ENCODE data around the gene KCNIP4. TPM values are rescaled to one million over a fixed set of nuclear protein-coding genes. Genes with fewer than 3 reads are reported as not detected.
"Not testable (repeated sequence)": the region's sequence is repeated elsewhere in the genome, so short reads cannot be mapped to it uniquely, and the experiment has no call there.

Gene KCNIP4
- total RNA-seq, 4 donors from 2014 or later: 0.19 to 0.50 (median 0.34) TPM; not detected in 1

DNA sequence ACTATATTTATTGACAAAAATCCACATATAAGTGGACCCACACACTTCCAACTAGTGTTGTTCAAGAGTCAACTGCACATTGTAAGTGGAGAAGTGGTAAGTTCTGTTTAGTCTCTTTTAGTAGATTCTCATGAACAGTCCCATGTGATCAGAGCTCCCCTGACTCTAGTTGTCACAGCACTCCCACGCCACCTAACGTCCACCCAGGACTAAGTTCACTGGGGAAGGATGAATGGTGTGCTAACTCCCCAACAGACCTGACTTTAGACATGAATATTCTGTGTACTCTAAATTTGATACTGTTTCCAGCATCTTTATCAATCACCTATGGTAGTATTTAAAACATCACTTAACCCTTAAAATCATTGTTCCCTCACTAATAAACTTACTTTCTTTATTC is 1188.5 kb downstream of the KCNIP4 start:
- Histone ChIP-seq H3K27ac (replicated peaks in 1 of 4) (no peak overlapping the region), H3K4me1 (no peaks in the 10 kb centered on the region), H3K27me3 (no peaks in the 10 kb centered on the region), H3K9me3 (no peaks in the 10 kb centered on the region), H3K36me3 (no peaks in the 10 kb centered on the region), H3K4me3 (no peak overlapping the region)
- 96% methylated on average over 2 of the region's 2 CpGs for WGBS
- intact Hi-C loops (cut with DNase I): no loop called here
- no peak for DNase-seq (ENCODE audit: extremely low spot score)
- TF ChIP-seq POLR2A (IDR thresholded peaks at IDR 0.05; ENCODE audit: low read depth) (no peak), EP300 (IDR thresholded peaks at IDR 0.05) (no peak), POLR2AphosphoS5 (IDR thresholded peaks at IDR 0.05) (no peak)
- TF ChIP-seq, protein P1, sequence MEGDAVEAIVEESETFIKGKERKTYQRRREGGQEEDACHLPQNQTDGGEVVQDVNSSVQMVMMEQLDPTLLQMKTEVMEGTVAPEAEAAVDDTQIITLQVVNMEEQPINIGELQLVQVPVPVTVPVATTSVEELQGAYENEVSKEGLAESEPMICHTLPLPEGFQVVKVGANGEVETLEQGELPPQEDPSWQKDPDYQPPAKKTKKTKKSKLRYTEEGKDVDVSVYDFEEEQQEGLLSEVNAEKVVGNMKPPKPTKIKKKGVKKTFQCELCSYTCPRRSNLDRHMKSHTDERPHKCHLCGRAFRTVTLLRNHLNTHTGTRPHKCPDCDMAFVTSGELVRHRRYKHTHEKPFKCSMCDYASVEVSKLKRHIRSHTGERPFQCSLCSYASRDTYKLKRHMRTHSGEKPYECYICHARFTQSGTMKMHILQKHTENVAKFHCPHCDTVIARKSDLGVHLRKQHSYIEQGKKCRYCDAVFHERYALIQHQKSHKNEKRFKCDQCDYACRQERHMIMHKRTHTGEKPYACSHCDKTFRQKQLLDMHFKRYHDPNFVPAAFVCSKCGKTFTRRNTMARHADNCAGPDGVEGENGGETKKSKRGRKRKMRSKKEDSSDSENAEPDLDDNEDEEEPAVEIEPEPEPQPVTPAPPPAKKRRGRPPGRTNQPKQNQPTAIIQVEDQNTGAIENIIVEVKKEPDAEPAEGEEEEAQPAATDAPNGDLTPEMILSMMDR (IDR thresholded peaks at IDR 0.05): no peak

DNA sequence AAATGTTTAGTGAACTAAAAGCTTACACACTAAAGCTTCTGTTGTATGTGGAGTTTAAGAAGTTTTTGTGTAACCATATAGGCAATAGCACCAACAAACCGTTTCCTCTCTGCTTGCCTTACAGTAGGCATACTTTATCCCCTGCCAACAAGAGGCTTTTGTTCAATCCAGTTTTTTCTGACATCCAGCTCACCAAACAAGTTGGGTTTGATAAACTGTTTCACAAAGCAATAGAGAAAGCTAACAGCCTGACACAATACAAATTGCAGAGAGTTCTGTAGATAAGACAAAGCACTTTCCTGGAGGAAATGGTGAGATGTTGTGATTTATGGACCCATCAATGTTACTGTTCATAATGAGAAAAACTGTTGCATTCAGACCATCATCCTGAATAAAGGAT is 1194.5 kb downstream of the KCNIP4 start:
- Histone ChIP-seq H3K27ac (replicated peaks in 1 of 4) (no peak overlapping the region), H3K36me3 (peaks cover 0 to 23% (median 8%) of the 10 kb centered on the region in 4 donors), H3K4me1 (no peaks in the 10 kb centered on the region), H3K4me3 (no peak overlapping the region), H3K27me3 (no peaks in the 10 kb centered on the region), H3K9me3 (no peaks in the 10 kb centered on the region)
- DNase-seq (ENCODE audit: extremely low spot score): no peak
- intact Hi-C loops (cut with DNase I): no loop called here
- WGBS: 94% methylated on average over 1 of the region's 1 CpG
- TF ChIP-seq, protein P1 (IDR thresholded peaks at IDR 0.05): no peak
- TF ChIP-seq POLR2AphosphoS5 (IDR thresholded peaks at IDR 0.05): no peak

DNA sequence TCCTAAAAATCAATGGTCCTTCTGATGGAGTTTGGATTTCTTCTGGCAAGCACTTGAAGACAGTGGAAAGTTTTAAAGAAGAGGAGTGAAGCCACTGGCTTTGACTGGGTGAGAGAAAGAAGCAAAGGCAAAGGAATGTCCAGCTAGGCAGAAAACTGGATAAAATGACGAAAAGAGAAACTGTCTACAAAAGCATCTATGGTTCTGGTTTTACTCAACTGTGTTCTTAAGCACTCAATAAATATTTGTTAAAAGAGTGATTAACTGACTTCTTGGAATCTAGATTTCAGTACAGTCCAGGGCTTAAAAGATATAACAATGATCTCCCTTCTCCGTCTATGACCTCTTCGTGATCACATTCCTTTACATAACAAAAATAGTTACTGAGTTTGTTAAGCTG is 1195.9 kb downstream of the KCNIP4 start:
- TF ChIP-seq, protein P1 (IDR thresholded peaks at IDR 0.05): no peak
- TF ChIP-seq POLR2AphosphoS5 (IDR thresholded peaks at IDR 0.05): no peak
- TF ChIP-seq POLR2A (IDR thresholded peaks at IDR 0.05; ENCODE audit: low read depth): no peak
- TF ChIP-seq EP300 (IDR thresholded peaks at IDR 0.05): no peak
- 83% methylated on average over 3 of the region's 3 CpGs for WGBS
- Histone ChIP-seq H3K9me3 (no peaks in the 10 kb centered on the region), H3K27me3 (no peaks in the 10 kb centered on the region), H3K4me1 (no peaks in the 10 kb centered on the region), H3K36me3 (peaks cover 0 to 23% (median 8%) of the 10 kb centered on the region in 4 donors), H3K27ac (replicated peaks in 1 of 4) (no peak overlapping the region), H3K4me3 (no peak overlapping the region)
- intact Hi-C loops (cut with DNase I): no loop called here
- no peak for DNase-seq (ENCODE audit: extremely low spot score)

DNA sequence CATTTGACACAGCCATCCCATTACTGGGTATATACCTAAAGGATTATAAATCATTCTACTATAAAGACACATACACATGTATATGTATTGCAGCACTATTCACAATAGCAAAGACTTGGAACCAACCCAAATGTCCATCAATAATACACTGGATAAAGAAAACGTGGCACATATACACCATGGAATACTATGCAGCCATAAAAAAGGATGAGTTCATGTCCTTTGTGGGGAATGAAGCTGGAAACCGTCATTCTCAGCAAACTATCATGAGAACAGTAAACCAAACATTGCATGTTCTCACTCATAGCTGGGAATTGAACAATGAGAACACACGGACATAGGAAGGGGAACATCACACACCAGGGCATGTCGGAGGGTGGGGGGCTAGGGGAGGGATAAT is 1202.6 kb downstream of the KCNIP4 start:
- WGBS: 92% methylated on average over 4 of the region's 4 CpGs
- H3K4me3 ChIP-seq; intact Hi-C loops (cut with DNase I); H3K36me3 ChIP-seq; H3K27me3 ChIP-seq; DNase-seq (ENCODE audit: extremely low spot score); H3K9me3 ChIP-seq; H3K27ac ChIP-seq (replicated peaks in 1 of 4); H3K4me1 ChIP-seq: not testable (repeated sequence)

DNA sequence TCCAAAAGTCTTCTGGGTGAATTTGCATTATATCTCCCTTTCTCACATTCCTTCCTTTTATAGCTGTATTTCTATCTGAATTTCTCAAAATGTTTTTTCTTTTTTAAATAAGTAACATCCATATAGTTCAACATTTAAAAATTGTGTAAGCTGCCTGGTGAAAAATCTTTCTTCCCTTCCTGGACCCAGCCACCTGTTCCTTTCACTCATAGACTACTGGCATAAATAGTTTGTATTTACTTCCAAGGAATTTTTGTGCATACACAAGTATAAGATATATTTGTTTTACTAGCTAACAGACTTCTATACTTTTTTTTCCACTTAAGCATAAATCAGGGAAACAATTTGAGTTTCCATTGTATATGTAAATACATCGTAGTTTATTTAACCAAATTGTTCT is 1212.6 kb downstream of the KCNIP4 start:
- no peak for TF ChIP-seq EP300 (IDR thresholded peaks at IDR 0.05)
- TF ChIP-seq, protein P1 (IDR thresholded peaks at IDR 0.05): no peak
- no peak for TF ChIP-seq POLR2A (IDR thresholded peaks at IDR 0.05; ENCODE audit: low read depth)
- no peak for TF ChIP-seq POLR2AphosphoS5 (IDR thresholded peaks at IDR 0.05)
- Histone ChIP-seq H3K9me3 (peaks cover 0 to 9% (median 2%) of the 10 kb centered on the region in 4 donors), H3K27ac (replicated peaks in 1 of 4) (no peak overlapping the region), H3K36me3 (peaks cover 10 to 65% (median 39%) of the 10 kb centered on the region in 4 donors), H3K4me1 (no peaks in the 10 kb centered on the region), H3K4me3 (no peak overlapping the region), H3K27me3 (no peaks in the 10 kb centered on the region)
- intact Hi-C loops (cut with DNase I): no loop called here
- 100% methylated on average over 1 of the region's 1 CpG for WGBS
- DNase-seq (ENCODE audit: extremely low spot score): no peak

All from esophagus muscularis mucosa (tissue), 4 donors.